Ishikawa (cell line): ENCODE measurements around the gene RBM44.

Source experiments
- CEBPB ChIP-seq: IDR thresholded peaks from 2 replicates; pipeline ENCODE4 v1.6.1; 2012
- CREB1 ChIP-seq: IDR thresholded peaks from 2 replicates; pipeline ENCODE4 v1.6.1; 2012; ENCODE audit warnings: low read depth
- EP300 ChIP-seq: IDR thresholded peaks from 2 replicates; pipeline ENCODE4 v1.6.1; 2012; ENCODE audit warnings: borderline replicate concordance
- FOXM1 ChIP-seq: IDR thresholded peaks from 2 replicates; pipeline ENCODE4 v1.6.1; 2012; ENCODE audit warnings: low read depth, borderline replicate concordance
- RAD21 ChIP-seq: IDR thresholded peaks from 2 replicates; pipeline ENCODE4 v1.6.1; 2012; ENCODE audit warnings: low read depth
- TAF1 ChIP-seq: IDR thresholded peaks from 2 replicates; pipeline ENCODE4 v1.6.1; 2012; ENCODE audit warnings: low read depth, mild to moderate bottlenecking
- TF ChIP-seq, protein P1 (sequence below): IDR thresholded peaks from 2 replicates; pipeline ENCODE4 v1.6.1; 2012

DNA sequence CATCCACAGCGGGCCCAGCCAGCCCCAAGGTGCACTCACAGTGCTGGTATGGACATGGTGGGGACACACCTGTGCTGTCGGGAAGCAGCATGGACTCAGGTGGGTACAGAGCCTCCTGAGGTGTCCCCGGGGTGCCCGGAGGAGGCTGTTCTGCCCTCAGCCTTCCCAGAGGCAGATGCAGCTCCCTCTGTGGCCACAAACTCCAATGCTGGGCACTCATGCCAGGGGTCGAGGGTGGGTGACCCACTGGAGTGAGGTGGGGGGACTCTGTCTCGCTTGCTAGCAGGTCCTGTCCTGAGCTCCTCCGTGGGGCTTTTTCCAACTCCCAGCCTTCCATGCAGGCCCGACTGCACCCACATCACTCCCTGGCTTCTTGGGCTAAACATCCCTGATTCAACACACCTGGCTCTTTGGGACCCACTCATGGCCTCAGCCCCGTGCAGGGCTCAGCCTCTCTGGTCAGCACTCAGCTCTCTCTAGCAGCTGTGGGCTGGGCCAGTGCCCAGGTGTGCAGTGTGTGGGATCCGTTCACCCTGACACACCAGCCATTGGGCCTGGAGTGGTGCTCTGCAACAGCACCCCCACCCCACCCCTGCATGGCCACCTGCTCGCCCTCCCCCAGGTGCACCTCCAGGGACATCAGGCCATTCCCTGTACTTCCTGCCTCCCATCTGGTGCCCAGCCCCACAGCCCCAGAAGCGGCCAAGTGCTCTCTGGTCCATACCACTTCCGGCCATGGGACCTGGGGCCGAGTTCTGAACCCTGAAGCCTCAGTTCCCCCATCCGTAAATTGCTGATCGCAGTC, 76.9 kb downstream of the RBM44 start:
- TF ChIP-seq TAF1 (no peak), FOXM1 (no peak), CEBPB (no peak), RAD21 (no peak), EP300 (no peak), CREB1 (no peak)
- TF ChIP-seq, protein P1, sequence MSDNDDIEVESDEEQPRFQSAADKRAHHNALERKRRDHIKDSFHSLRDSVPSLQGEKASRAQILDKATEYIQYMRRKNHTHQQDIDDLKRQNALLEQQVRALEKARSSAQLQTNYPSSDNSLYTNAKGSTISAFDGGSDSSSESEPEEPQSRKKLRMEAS: no peak
